Activated CD4-positive, alpha-beta T cell treated with anti-CD3 and anti-CD28 coated beads, Interleukin-2, amount 50 U/mL, for 4 hours (primary cell): ENCODE results near the gene GLCCI1.

Source experiments
- DNase-seq, 2 experiments: peaks; one replicate each; pipeline ENCODE4 v3.0.0-alpha.2; 2020

GLCCI1 gene

GRCh38 chr7:7964250-7964649 is 4.3 kb upstream of the GLCCI1 start:
- no peak for DNase-seq

- DNase-seq: no peak
Measured at GRCh38 chr7:7964691-7965090, 3.9 kb upstream of the GLCCI1 start.

- no peak for DNase-seq
Measured at GRCh38 chr7:7965301-7965700, 3.3 kb upstream of the GLCCI1 start.

GRCh38 chr7:7966141-7966734 is 2.4 kb upstream of the GLCCI1 start:
- DNase-seq: no peak

- no peak for DNase-seq
Measured at GRCh38 chr7:7967886-7968543, 581 bp upstream of the GLCCI1 start.

GRCh38 chr7:7969306-7970236 is 975 bp downstream of the GLCCI1 start:
- DNase-seq: peak; percentile 29 to 32

GRCh38 chr7:7970237-7970530 is 1.6 kb downstream of the GLCCI1 start:
- DNase-seq: no peak

GRCh38 chr7:7970531-7971307 is 2.1 kb downstream of the GLCCI1 start:
- DNase-seq: no peak

GRCh38 chr7:7971308-7972040 is 2.9 kb downstream of the GLCCI1 start:
- no peak for DNase-seq

GRCh38 chr7:7972128-7972527 is 3.5 kb downstream of the GLCCI1 start:
- DNase-seq: peak in 1 of 2 experiments; percentile 3

- no peak for DNase-seq
Measured at GRCh38 chr7:7972922-7973594, 4.5 kb downstream of the GLCCI1 start.

GRCh38 chr7:7976677-7977076 is 8.1 kb downstream of the GLCCI1 start:
- DNase-seq: no peak

- no peak for DNase-seq
Measured at GRCh38 chr7:7977774-7978173, 9.2 kb downstream of the GLCCI1 start.

GRCh38 chr7:7978860-7979259 is 10.3 kb downstream of the GLCCI1 start:
- no peak for DNase-seq

GRCh38 chr7:7979558-7979957 is 11.0 kb downstream of the GLCCI1 start:
- no peak for DNase-seq

GRCh38 chr7:7980134-7980533 is 11.5 kb downstream of the GLCCI1 start:
- DNase-seq: no peak

GRCh38 chr7:7982904-7983303 is 14.3 kb downstream of the GLCCI1 start:
- DNase-seq: no peak

GRCh38 chr7:7984424-7984823 is 15.8 kb downstream of the GLCCI1 start:
- DNase-seq: no peak

GRCh38 chr7:7988706-7989105 is 20.1 kb downstream of the GLCCI1 start:
- no peak for DNase-seq

GRCh38 chr7:7989133-7989532 is 20.5 kb downstream of the GLCCI1 start:
- DNase-seq: no peak

- DNase-seq: no peak
Measured at GRCh38 chr7:7989616-7990440, 21.2 kb downstream of the GLCCI1 start.
